ENCODE results near the gene PTPRT.

DNA sequence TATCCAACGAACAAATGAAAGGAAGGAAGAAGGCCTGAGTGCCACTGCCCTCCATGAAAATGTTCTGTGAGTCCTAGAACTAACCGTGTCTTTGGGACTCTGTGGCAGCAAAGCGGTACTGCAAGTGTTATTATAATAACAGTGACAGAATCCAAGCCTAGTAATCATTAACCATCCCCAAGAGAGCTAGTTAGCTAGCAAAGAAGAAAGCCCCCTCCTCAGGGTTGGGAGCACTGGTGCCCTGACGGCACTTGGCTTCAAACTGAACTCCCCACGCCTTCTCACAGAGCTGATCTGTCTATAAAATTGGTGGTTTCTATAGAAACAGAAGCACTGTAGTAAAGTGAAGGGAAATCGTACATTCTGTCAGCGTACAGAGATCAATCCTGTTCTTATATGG, 239.8 kb downstream of the PTPRT start:
- TF ChIP-seq RAD21 (IDR thresholded peaks at IDR 0.05; ENCODE audit: low read length) (no peak), RCOR1 (IDR thresholded peaks at IDR 0.05; ENCODE audit: insufficient replicate concordance, low read length) (no peak), CHD1 (IDR thresholded peaks at IDR 0.05; ENCODE audit: low read depth, low read length) (no peak), SMC3 (IDR thresholded peaks at IDR 0.05; ENCODE audit: low read depth, low read length) (no peak), FOS (IDR thresholded peaks at IDR 0.05; ENCODE audit: low read depth, low read length) (no peak), USF2 (IDR thresholded peaks at IDR 0.05; ENCODE audit: low read depth, low read length) (no peak), POLR2A (IDR thresholded peaks at IDR 0.05; ENCODE audit: low read depth, low read length) (no peak), NFE2L2 (IDR thresholded peaks at IDR 0.05; ENCODE audit: low read depth, low read length) (no peak), RFX5 (IDR thresholded peaks at IDR 0.05; ENCODE audit: low read depth, low read length) (no peak), CEBPB (IDR thresholded peaks at IDR 0.05; ENCODE audit: low read depth, low read length) (no peak), BHLHE40 (IDR thresholded peaks at IDR 0.05; ENCODE audit: low read depth, low read length) (no peak)
- TF ChIP-seq, protein P1, sequence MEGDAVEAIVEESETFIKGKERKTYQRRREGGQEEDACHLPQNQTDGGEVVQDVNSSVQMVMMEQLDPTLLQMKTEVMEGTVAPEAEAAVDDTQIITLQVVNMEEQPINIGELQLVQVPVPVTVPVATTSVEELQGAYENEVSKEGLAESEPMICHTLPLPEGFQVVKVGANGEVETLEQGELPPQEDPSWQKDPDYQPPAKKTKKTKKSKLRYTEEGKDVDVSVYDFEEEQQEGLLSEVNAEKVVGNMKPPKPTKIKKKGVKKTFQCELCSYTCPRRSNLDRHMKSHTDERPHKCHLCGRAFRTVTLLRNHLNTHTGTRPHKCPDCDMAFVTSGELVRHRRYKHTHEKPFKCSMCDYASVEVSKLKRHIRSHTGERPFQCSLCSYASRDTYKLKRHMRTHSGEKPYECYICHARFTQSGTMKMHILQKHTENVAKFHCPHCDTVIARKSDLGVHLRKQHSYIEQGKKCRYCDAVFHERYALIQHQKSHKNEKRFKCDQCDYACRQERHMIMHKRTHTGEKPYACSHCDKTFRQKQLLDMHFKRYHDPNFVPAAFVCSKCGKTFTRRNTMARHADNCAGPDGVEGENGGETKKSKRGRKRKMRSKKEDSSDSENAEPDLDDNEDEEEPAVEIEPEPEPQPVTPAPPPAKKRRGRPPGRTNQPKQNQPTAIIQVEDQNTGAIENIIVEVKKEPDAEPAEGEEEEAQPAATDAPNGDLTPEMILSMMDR (conservative IDR thresholded peaks at IDR 0.05; ENCODE audit: low read depth, low read length): no peak
- TF ChIP-seq, protein P2, sequence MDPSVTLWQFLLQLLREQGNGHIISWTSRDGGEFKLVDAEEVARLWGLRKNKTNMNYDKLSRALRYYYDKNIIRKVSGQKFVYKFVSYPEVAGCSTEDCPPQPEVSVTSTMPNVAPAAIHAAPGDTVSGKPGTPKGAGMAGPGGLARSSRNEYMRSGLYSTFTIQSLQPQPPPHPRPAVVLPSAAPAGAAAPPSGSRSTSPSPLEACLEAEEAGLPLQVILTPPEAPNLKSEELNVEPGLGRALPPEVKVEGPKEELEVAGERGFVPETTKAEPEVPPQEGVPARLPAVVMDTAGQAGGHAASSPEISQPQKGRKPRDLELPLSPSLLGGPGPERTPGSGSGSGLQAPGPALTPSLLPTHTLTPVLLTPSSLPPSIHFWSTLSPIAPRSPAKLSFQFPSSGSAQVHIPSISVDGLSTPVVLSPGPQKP (IDR thresholded peaks at IDR 0.05; ENCODE audit: borderline replicate concordance, low read depth, low read length): no peak

Measured in IMR-90 (cell line).